Parathyroid adenoma (tissue), 2 donors: Measurements from ENCODE around the gene CRIM1.

Experiments used
- H2AFZ ChIP-seq: fragments of 300-600 bp; sonication (generic); one replicate; pipeline ENCODE4 v1.7.0; 2017; ENCODE audit warnings: antibody characterized with exemption, mild to moderate bottlenecking
- H3K27ac ChIP-seq: fragments of 300-600 bp; sonication (generic); one replicate; pipeline ENCODE4 v1.7.0; 2017
- H3K27me3 ChIP-seq: fragments of 300-600 bp; sonication (generic); one replicate; pipeline ENCODE4 v1.7.0; 2017; ENCODE audit warnings: low read length; ENCODE audit not compliant: control insufficient read depth, insufficient read depth
- H3K36me3 ChIP-seq: fragments of 300-600 bp; sonication (generic); one replicate; pipeline ENCODE4 v1.7.0; 2017; ENCODE audit warnings: low read length; ENCODE audit not compliant: control insufficient read depth, insufficient read depth
- H3K4me1 ChIP-seq: fragments of 300-600 bp; sonication (generic); one replicate; pipeline ENCODE4 v1.7.0; 2017; ENCODE audit warnings: control low read depth
- H3K4me2 ChIP-seq: fragments of 300-600 bp; sonication (generic); one replicate; pipeline ENCODE4 v1.7.0; 2017; ENCODE audit warnings: low read length
- H3K4me3 ChIP-seq: fragments of 300-600 bp; sonication (generic); one replicate; pipeline ENCODE4 v1.7.0; 2017; ENCODE audit warnings: low read depth, low read length
- H3K79me2 ChIP-seq: fragments of 300-600 bp; sonication (generic); one replicate; pipeline ENCODE4 v1.7.0; 2017; ENCODE audit warnings: control low read depth
- H3K9ac ChIP-seq: fragments of 300-600 bp; sonication (generic); one replicate; pipeline ENCODE4 v1.7.0; 2017; ENCODE audit warnings: mild to moderate bottlenecking
- H3K9me3 ChIP-seq: fragments of 300-600 bp; sonication (generic); one replicate; pipeline ENCODE4 v1.7.0; 2017; ENCODE audit warnings: low read length; ENCODE audit not compliant: control insufficient read depth
- TF ChIP-seq, protein P1 (sequence below): fragments of 300-600 bp; sonication (generic); IDR thresholded peaks from one replicate; pipeline ENCODE4 v1.7.0; 2017; ENCODE audit warnings: antibody characterized with exemption, mild to moderate bottlenecking
- donor health status: primary hyperparathyroidism.

CRIM1 gene

GRCh38 chr2:36433311-36434217 lies 78.0 kb downstream of the CRIM1 start:
- no peaks in the 10 kb centered on the region for H3K9me3 ChIP-seq
- TF ChIP-seq, protein P1, sequence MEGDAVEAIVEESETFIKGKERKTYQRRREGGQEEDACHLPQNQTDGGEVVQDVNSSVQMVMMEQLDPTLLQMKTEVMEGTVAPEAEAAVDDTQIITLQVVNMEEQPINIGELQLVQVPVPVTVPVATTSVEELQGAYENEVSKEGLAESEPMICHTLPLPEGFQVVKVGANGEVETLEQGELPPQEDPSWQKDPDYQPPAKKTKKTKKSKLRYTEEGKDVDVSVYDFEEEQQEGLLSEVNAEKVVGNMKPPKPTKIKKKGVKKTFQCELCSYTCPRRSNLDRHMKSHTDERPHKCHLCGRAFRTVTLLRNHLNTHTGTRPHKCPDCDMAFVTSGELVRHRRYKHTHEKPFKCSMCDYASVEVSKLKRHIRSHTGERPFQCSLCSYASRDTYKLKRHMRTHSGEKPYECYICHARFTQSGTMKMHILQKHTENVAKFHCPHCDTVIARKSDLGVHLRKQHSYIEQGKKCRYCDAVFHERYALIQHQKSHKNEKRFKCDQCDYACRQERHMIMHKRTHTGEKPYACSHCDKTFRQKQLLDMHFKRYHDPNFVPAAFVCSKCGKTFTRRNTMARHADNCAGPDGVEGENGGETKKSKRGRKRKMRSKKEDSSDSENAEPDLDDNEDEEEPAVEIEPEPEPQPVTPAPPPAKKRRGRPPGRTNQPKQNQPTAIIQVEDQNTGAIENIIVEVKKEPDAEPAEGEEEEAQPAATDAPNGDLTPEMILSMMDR = no peak
- H2AFZ ChIP-seq = no peak overlapping the region
- H3K27me3 ChIP-seq = no peaks in the 10 kb centered on the region
- H3K4me1 ChIP-seq = peaks cover 4% of the 10 kb centered on the region
- no peak overlapping the region for H3K27ac ChIP-seq
- H3K9ac ChIP-seq = no peak overlapping the region
- no peak overlapping the region for H3K4me3 ChIP-seq
- H3K4me2 ChIP-seq = no peak overlapping the region
- H3K36me3 ChIP-seq = no peaks in the 10 kb centered on the region
- peaks cover 13% of the 10 kb centered on the region for H3K79me2 ChIP-seq

DNA sequence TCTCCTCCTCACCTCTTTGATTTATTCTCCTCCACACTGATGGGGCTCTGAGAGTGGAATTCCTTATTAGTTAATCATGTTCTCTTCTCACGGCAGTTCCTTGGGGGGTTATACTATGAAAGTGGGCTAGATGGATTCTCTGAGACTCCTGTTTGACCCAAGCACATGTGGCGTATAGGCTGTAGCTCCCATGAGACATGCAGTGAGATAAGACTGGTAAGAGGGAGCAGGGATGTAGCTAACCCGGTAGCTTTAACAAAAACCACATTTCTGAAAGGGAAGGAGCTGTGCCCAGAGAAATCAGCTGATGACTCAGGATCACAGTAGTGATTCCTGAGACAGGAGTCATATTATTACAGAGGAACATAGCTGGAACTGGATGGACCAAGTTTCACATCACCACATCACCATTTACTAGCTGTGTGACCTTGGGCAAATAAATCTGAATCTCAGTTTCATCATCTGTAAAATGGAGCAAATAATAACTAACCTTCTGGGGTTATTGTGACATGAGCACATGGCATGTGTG lies 82.9 kb downstream of the CRIM1 start:
- Histone ChIP-seq H3K79me2 (peaks cover 5% of the 10 kb centered on the region), H3K27ac (no peak overlapping the region), H3K4me3 (no peak overlapping the region), H3K9ac (no peak overlapping the region), H3K4me1 (peaks cover 4% of the 10 kb centered on the region), H3K4me2 (no peak overlapping the region), H3K36me3 (no peaks in the 10 kb centered on the region), H3K9me3 (no peaks in the 10 kb centered on the region), H2AFZ (no peak overlapping the region), H3K27me3 (no peaks in the 10 kb centered on the region)
- TF ChIP-seq, protein P1 = no peak

DNA sequence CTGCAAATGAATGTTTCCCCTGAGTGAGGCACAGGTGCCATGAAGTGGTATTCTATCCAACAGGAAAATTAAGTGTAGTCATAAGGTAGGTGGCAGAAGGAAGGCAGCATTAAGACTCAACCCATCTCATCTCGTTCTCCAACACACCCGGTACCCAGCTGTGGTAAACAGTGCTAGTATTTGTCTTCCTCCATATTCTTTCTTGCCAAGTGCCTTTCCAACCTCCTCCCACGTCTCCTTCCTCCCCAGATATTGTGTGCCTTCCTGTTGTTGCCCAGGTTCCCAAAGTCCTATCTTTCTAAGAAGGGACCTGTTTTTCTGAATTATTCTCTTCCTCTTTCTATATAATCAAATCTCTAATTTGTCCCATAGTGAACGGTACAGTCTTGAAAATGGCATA lies 83.5 kb downstream of the CRIM1 start:
- H3K27ac ChIP-seq = no peak overlapping the region
- no peaks in the 10 kb centered on the region for H3K36me3 ChIP-seq
- H2AFZ ChIP-seq = no peak overlapping the region
- H3K4me3 ChIP-seq = no peak overlapping the region
- no peaks in the 10 kb centered on the region for H3K27me3 ChIP-seq
- no peaks in the 10 kb centered on the region for H3K4me1 ChIP-seq
- TF ChIP-seq, protein P1 = no peak
- H3K79me2 ChIP-seq = peaks cover 5% of the 10 kb centered on the region
- H3K9me3 ChIP-seq = no peaks in the 10 kb centered on the region
- no peak overlapping the region for H3K4me2 ChIP-seq
- H3K9ac ChIP-seq = no peak overlapping the region

DNA sequence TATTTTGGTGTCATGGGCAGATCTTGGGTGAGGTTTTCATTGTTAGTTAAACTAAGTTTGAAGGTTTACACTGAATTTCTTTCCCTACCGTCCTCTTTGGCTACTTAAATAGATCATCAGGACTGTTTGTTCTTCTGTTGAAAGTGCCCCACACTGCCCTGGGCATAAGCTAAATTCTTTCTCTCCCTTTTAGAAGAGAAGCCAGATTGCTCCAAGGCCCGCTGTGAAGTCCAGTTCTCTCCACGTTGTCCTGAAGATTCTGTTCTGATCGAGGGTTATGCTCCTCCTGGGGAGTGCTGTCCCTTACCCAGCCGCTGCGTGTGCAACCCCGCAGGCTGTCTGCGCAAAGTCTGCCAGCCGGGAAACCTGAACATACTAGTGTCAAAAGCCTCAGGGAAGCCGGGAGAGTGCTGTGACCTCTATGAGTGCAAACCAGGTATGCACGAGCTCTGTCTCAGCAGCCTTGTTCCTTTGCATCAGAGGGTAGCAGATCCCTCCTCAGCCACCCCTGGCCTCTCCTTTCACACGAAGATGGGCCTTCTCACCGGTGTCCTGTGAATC lies 85.6 kb downstream of the CRIM1 start:
- H3K79me2 ChIP-seq = peaks cover 3% of the 10 kb centered on the region
- no peaks in the 10 kb centered on the region for H3K36me3 ChIP-seq
- H2AFZ ChIP-seq = no peak overlapping the region
- no peaks in the 10 kb centered on the region for H3K9me3 ChIP-seq
- TF ChIP-seq, protein P1 = no peak
- no peak overlapping the region for H3K4me2 ChIP-seq
- H3K27ac ChIP-seq = no peak overlapping the region
- no peaks in the 10 kb centered on the region for H3K27me3 ChIP-seq
- no peaks in the 10 kb centered on the region for H3K4me1 ChIP-seq
- H3K4me3 ChIP-seq = no peak overlapping the region
- no peak overlapping the region for H3K9ac ChIP-seq
